DOHH2 (cell line): Measurements from ENCODE around the gene REEP6.

ENCODE experiments used
- EZH2phosphoT487 ChIP-seq: fragments of 200-600 bp; sonication (generic); IDR thresholded peaks from 2 replicates; pipeline ENCODE4 v1.6.1; 2017; ENCODE audit warnings: borderline replicate concordance, mild to moderate bottlenecking, antibody characterized with exemption, low read length, moderate library complexity, mixed read lengths
- TF ChIP-seq, protein P1 (sequence below): fragments of 200-600 bp; sonication (generic); IDR thresholded peaks from one replicate; pipeline ENCODE4 v1.5.1; 2014; ENCODE audit warnings: antibody characterized with exemption, mild to moderate bottlenecking, low read depth, low read length; ENCODE audit not compliant: poor library complexity, severe bottlenecking

GRCh38 chr19:1532003-1532402 is 41.0 kb downstream of the REEP6 start:
- TF ChIP-seq, protein P1, sequence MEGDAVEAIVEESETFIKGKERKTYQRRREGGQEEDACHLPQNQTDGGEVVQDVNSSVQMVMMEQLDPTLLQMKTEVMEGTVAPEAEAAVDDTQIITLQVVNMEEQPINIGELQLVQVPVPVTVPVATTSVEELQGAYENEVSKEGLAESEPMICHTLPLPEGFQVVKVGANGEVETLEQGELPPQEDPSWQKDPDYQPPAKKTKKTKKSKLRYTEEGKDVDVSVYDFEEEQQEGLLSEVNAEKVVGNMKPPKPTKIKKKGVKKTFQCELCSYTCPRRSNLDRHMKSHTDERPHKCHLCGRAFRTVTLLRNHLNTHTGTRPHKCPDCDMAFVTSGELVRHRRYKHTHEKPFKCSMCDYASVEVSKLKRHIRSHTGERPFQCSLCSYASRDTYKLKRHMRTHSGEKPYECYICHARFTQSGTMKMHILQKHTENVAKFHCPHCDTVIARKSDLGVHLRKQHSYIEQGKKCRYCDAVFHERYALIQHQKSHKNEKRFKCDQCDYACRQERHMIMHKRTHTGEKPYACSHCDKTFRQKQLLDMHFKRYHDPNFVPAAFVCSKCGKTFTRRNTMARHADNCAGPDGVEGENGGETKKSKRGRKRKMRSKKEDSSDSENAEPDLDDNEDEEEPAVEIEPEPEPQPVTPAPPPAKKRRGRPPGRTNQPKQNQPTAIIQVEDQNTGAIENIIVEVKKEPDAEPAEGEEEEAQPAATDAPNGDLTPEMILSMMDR: no peak
- no peak for TF ChIP-seq EZH2phosphoT487
